HepG2 (cell line): ENCODE data around the gene MRPL58. TPM values are rescaled to one million over a fixed set of nuclear protein-coding genes. Genes with fewer than 3 reads are reported as not detected.

Experiments used
- ATAC-seq: fragments of 200-7000 bp; cut with Tn5 transposase; 3 replicates; pipeline ENCODE4 v1.9.1; 2020; ENCODE audit warnings: mild to moderate bottlenecking, moderate library complexity
- BruUV-seq: library from RNA; stranded (reverse); fragments of 400-500 nt; replicated peaks from 2 replicates; lab custom pipeline; 2021; lab: Mats Ljungman, UMichigan
- CTCF ChIA-PET: fragments of 300-600 bp; formaldehyde crosslinking; extraction: SDS; loops from one replicate; lab custom pipeline; 2021; ENCODE audit warnings: low total read pairs, inconsistent platforms, low intra/inter-chr PET ratio; lab: Yijun Ruan, JAX
- POLR2A ChIA-PET: fragments of 350-600 bp; sonication (Branson Sonifier 250); formaldehyde crosslinking; loops from one replicate; lab custom pipeline; 2020; ENCODE audit warnings: antibody characterized with exemption, inconsistent platforms; lab: Yijun Ruan, JAX
- DNase-seq: peaks from one replicate; pipeline ENCODE4 v3.0.0-alpha.2; 2015; ENCODE audit warnings: low spot score
- FAIRE-seq: peaks from 3 replicates; lab custom pipeline; 2011; peaks lifted over from hg19 to GRCh38; lab: Jason Lieb, UNC
- H2AFZ ChIP-seq: one replicate; pipeline ENCODE4 v1.6.1; 2011; ENCODE audit warnings: low read length, inconsistent platforms
- H3K27ac ChIP-seq: fragments of 300-600 bp; 3 replicates; pipeline ENCODE4 v1.8.0; 2011; ENCODE audit warnings: mixed run types, mild to moderate bottlenecking, mixed read lengths, low read length, inconsistent platforms; ENCODE audit not compliant: insufficient read depth; ENCODE audit errors: extremely low read length
- H3K27me3 ChIP-seq, 2 experiments: fragments of 200-600 bp in 1 of 2; 2 replicates in 1 of 2; 3 replicates in 1 of 2; pipeline versions ENCODE4 v1.6.0 to v1.8.0; 2011; ENCODE audit warnings: low read length in 2 of 2, mild to moderate bottlenecking in 2 of 2, moderate library complexity in 2 of 2, inconsistent platforms in 1 of 2; ENCODE audit not compliant: insufficient read depth in 2 of 2, control insufficient read depth in 1 of 2
- H3K36me3 ChIP-seq, 2 experiments: fragments of 200-600 bp in 1 of 2; replicated peaks in 1 of 2; 2 replicates in 1 of 2; 3 replicates in 1 of 2; pipeline versions ENCODE4 v1.5.1 to v1.8.0; 2011; ENCODE audit warnings: low read length in 2 of 2, inconsistent platforms in 1 of 2; ENCODE audit not compliant: insufficient read depth in 2 of 2, control insufficient read depth in 1 of 2
- H3K4me1 ChIP-seq: 2 replicates; pipeline ENCODE4 v1.5.1; 2012; ENCODE audit warnings: low read length, inconsistent platforms; ENCODE audit not compliant: insufficient read depth
- H3K4me2 ChIP-seq: 2 replicates; pipeline ENCODE4 v1.6.0; 2011; ENCODE audit warnings: low read depth, low read length, inconsistent platforms
- H3K4me3 ChIP-seq, 3 experiments: fragments of 200-600 bp in 1 of 3; sonication (generic), shearing (Covaris generic) in 1 of 3; replicated peaks in 1 of 3; 2 replicates each; pipeline ENCODE4 v1.5.1; 2011 to 2016; ENCODE audit warnings: low read length in 3 of 3, inconsistent platforms in 2 of 3, low read depth in 2 of 3, mild to moderate bottlenecking in 2 of 3, control low read depth in 1 of 3, mixed read lengths in 1 of 3; ENCODE audit not compliant: insufficient read depth in 1 of 3
- H3K79me2 ChIP-seq: one replicate; pipeline ENCODE4 v1.6.1; 2011; ENCODE audit warnings: low read length, inconsistent platforms; ENCODE audit not compliant: insufficient read depth
- H3K9ac ChIP-seq: 2 replicates; pipeline ENCODE4 v1.6.0; 2011; ENCODE audit warnings: mild to moderate bottlenecking, low read depth, low read length, inconsistent platforms; ENCODE audit not compliant: insufficient read depth
- H3K9me3 ChIP-seq: 2 replicates; pipeline ENCODE4 v1.5.1; 2012; ENCODE audit warnings: mild to moderate bottlenecking, low read length
- H4K20me1 ChIP-seq: 2 replicates; pipeline ENCODE4 v1.6.0; 2011; ENCODE audit warnings: inconsistent platforms, mild to moderate bottlenecking, low read length, moderate library complexity; ENCODE audit not compliant: insufficient read depth
- CBX2 ChIP-seq, 2 experiments: fragments of 200-600 bp in 1 of 2; sonication (generic); formaldehyde crosslinking in 1 of 2; IDR thresholded peaks; 2 replicates each; pipeline versions ENCODE4 v1.7.0 to v1.8.1; 2018 to 2022; ENCODE audit warnings: low read depth in 2 of 2, low read length in 1 of 2, mild to moderate bottlenecking in 1 of 2, missing genetic modification reagents in 1 of 2
- CEBPZ ChIP-seq: IDR thresholded peaks from 2 replicates; pipeline ENCODE4 v1.6.1; 2012; ENCODE audit warnings: low read length, improper control_type of control experiment
- KAT8 ChIP-seq: IDR thresholded peaks from 2 replicates; pipeline ENCODE4 v1.6.1; 2016; ENCODE audit warnings: missing genetic modification reagents, missing compliant biosample characterization
- NFIC ChIP-seq: IDR thresholded peaks from 2 replicates; pipeline ENCODE4 v1.6.1; 2012; ENCODE audit warnings: mild to moderate bottlenecking, low read length, inconsistent platforms
- NR3C1 ChIP-seq: sonication (generic); formaldehyde crosslinking; IDR thresholded peaks from 2 replicates; pipeline ENCODE4 v1.4.0; 2020; ENCODE audit warnings: missing genetic modification reagents
- SAP130 ChIP-seq: IDR thresholded peaks from 2 replicates; pipeline ENCODE4 v1.6.1; 2016; ENCODE audit warnings: low read depth
- SIN3B ChIP-seq: fragments of 150-350 bp; IDR thresholded peaks from 2 replicates; pipeline ENCODE4 v1.6.1; 2014; ENCODE audit warnings: low read length
- TGIF2 ChIP-seq: IDR thresholded peaks from 2 replicates; pipeline ENCODE4 v1.6.1; 2016; ENCODE audit warnings: control low read depth, missing compliant biosample characterization
- ZBTB34 ChIP-seq: sonication (generic); formaldehyde crosslinking; IDR thresholded peaks from 2 replicates; pipeline ENCODE4 v1.8.0; 2022; ENCODE audit warnings: mild to moderate bottlenecking, missing genetic modification reagents
- ZFP36L1 ChIP-seq: sonication (generic); formaldehyde crosslinking; IDR thresholded peaks from 2 replicates; pipeline ENCODE4 v1.8.0; 2022; ENCODE audit warnings: mild to moderate bottlenecking, missing genetic modification reagents, moderate library complexity
- ZNF468 ChIP-seq: sonication (generic); formaldehyde crosslinking; IDR thresholded peaks from 2 replicates; pipeline ENCODE4 v1.8.0; 2022; ENCODE audit warnings: mild to moderate bottlenecking, moderate library complexity, missing genetic modification reagents
- ZNF512B ChIP-seq: sonication (generic); formaldehyde crosslinking; IDR thresholded peaks from 2 replicates; pipeline ENCODE4 v1.5.1; 2020; ENCODE audit warnings: missing genetic modification reagents, mild to moderate bottlenecking, borderline replicate concordance
- ZNF597 ChIP-seq: sonication (generic); formaldehyde crosslinking; IDR thresholded peaks from 2 replicates; pipeline ENCODE4 v1.5.0; 2020; ENCODE audit warnings: missing genetic modification reagents
- ZNF674 ChIP-seq: sonication (generic); formaldehyde crosslinking; IDR thresholded peaks from 2 replicates; pipeline ENCODE4 v1.5.0; 2020; ENCODE audit warnings: low read depth, mild to moderate bottlenecking, missing genetic modification reagents
- ZNF747 ChIP-seq: sonication (generic); formaldehyde crosslinking; IDR thresholded peaks from 2 replicates; pipeline ENCODE4 v1.8.1; 2023; ENCODE audit warnings: missing genetic modification reagents, mild to moderate bottlenecking, borderline replicate concordance
- ZNF816 ChIP-seq: sonication (generic); formaldehyde crosslinking; IDR thresholded peaks from 2 replicates; pipeline ENCODE4 v1.8.0; 2022; ENCODE audit warnings: missing genetic modification reagents, mild to moderate bottlenecking, borderline replicate concordance
- WGBS: methylation state at CpG from one replicate; pipeline ENCODE4 v1.1.6; 2017; ENCODE audit warnings: low lambda C conversion rate; 5-methylcytosine and 5-hydroxymethylcytosine counted together
- in situ Hi-C: cut with HindIII; loops from 2 replicates; pipeline ENCODE4 v1.10.0; 2017; ENCODE audit warnings: low pct_unique_long_range_greater_than_20kb; ENCODE audit not compliant: extremely low pct_ligation_motif_present
- intact Hi-C: fragments of 100-400 bp; cut with micrococcal nuclease; formaldehyde crosslinking; loops from one replicate; pipeline ENCODE4 v1.10.0; 2022; ENCODE audit not compliant: unreplicated experiment
- polyA plus RNA-seq, 8 experiments: library from polyadenylated mRNA; depleted of rRNA in 3 of 8; stranded (reverse) in 7 of 8; unstranded in 1 of 8; fragments of >200 nt; fragmentation: Illumina TruSeq in 4 of 8; extraction: Trizol in 4 of 8; gene quantifications; 2 replicates each; pipeline versions ENCODE4 v1.2.1 to v1.2.3, GENCODE V29; 2011 to 2016; ENCODE audit warnings: low read depth in 4 of 8, missing spikeins in 1 of 8, mixed read lengths in 1 of 8; ENCODE audit not compliant: insufficient read depth in 1 of 8
- total RNA-seq, 5 experiments: library from RNA; depleted of rRNA; stranded (reverse); fragments of >200 nt; fragmentation: Illumina TruSeq; extraction: Trizol; gene quantifications; 2 replicates each; pipeline ENCODE4 v1.2.3, GENCODE V29; 2016; ENCODE audit warnings: low read depth in 1 of 5

The MRPL58 gene
- total and polyA plus RNA-seq, 2 of the 13 experiments (the other 11 are each of a cell fraction or from before 2014, with no cell fraction given) = 44.9 to 68.9 TPM

- Histone ChIP-seq H3K27me3 (no peaks in the 10 kb centered on the region; a peak in 2 of 5 replicates), H3K79me2 (peaks cover 14% of the 10 kb centered on the region), H3K36me3 (peaks cover 5% of the 10 kb centered on the region in 2 experiments; a peak in 1 of 5 replicates), H2AFZ (no peak overlapping the region), H3K4me1 (peaks cover 28% of the 10 kb centered on the region), H4K20me1 (no peaks in the 10 kb centered on the region), H3K27ac (peak overlapping the region; percentile 85), H3K4me3 (peak overlapping the region; percentile 71 to 96 (median 85)), H3K9ac (peak overlapping the region; percentile 90), H3K9me3 (no peaks in the 10 kb centered on the region), H3K4me2 (peak overlapping the region; percentile 94)
- 0% methylated on average over 8 of the region's 10 CpGs for WGBS
- TSS peak; percentile 88 for BruUV-seq
- intact Hi-C loops (no loop called here), in situ Hi-C loops (no loop called here)
- ChIA-PET CTCF (interaction anchor here (1.9 to 2.0 kb wide), 2 partner anchors 51 to 55 kb away, joined by 5 to 8 read pairs; no protein-coding TSS in a partner anchor), POLR2A (interaction anchor here (0.6 to 4.3 kb wide), 42 partner anchors 11 to 767 kb away, joined by 3 to 94 read pairs (median 8); partner anchors contain the start of genes ARMC7, ATP5PD, CDR2L and FDXR)
- ATAC-seq (peak; percentile 1; the same call in 1 of the 3 replicates), DNase-seq (no peak), FAIRE-seq (no peak)
- TF ChIP-seq KAT8 (CRISPR knock-in tag) (no peak), CBX2 (IDR thresholded peaks at IDR 0.05; ENCODE audit: low read depth, low read length) (no peak), CBX2 (CRISPR knock-in tag; IDR thresholded peaks at IDR 0.05; ENCODE audit: low read depth) (0 out of 2 replicates have a peak, but pooled peaks have one; percentile 54), ZNF674 (CRISPR knock-in tag) (peak; percentile 21; the same call in 1 of the 2 replicates), ZNF468 (CRISPR knock-in tag) (no peak), ZFP36L1 (CRISPR knock-in tag) (no peak), TGIF2 (CRISPR knock-in tag) (peak; percentile 8; the same call in 1 of the 2 replicates), SIN3B (no peak), ZNF747 (0 out of 2 replicates have a peak, but pooled peaks have one; percentile 17), CEBPZ (no peak), ZNF816 (CRISPR knock-in tag) (no peak), ZNF512B (CRISPR knock-in tag) (peak; percentile 35), ZBTB34 (CRISPR knock-in tag) (no peak), NFIC (no peak), SAP130 (CRISPR knock-in tag) (no peak), NR3C1 (CRISPR knock-in tag) (no peak), ZNF597 (no peak)
These were observed 656 bp downstream of the MRPL58 start for GRCh38 chr17:75013092-75013559.
